K562 (cell line): Measurements from ENCODE around the gene ALOXE3. TPM values are rescaled to one million over a fixed set of nuclear protein-coding genes. Genes with fewer than 3 reads are reported as not detected.

Experiments used
- ATAC-seq: fragments of 200-7000 bp; cut with Tn5 transposase; 3 replicates; pipeline ENCODE4 v1.9.1; 2020; ENCODE audit warnings: moderate library complexity
- BruUV-seq: library from RNA; stranded (reverse); fragments of 400-500 nt; replicated peaks from 2 replicates; lab custom pipeline; 2021; lab: Mats Ljungman, UMichigan
- CTCF ChIA-PET: fragments of 300-600 bp; formaldehyde crosslinking; extraction: SDS; loops from one replicate; lab custom pipeline; 2021; ENCODE audit warnings: low intra/inter-chr PET ratio; lab: Yijun Ruan, JAX
- POLR2A ChIA-PET: fragments of 300-600, 350-650 bp; sonication (Branson Sonifier 250); formaldehyde crosslinking; extraction: SDS; loops from one replicate; lab custom pipeline; 2021; ENCODE audit warnings: antibody characterized with exemption, inconsistent platforms; lab: Yijun Ruan, JAX
- DNase-seq, 4 experiments: peaks; one replicate each; pipeline versions ENCODE4 v3.0.0 to v3.0.0-alpha.2; 2011 to 2018; ENCODE audit warnings: low spot score in 3 of 4, mixed read lengths in 3 of 4; ENCODE audit errors: extremely low read depth in 1 of 4
- FAIRE-seq: peaks from 2 replicates; lab custom pipeline; 2011; peaks lifted over from hg19 to GRCh38; lab: Jason Lieb, UNC
- H2AFZ ChIP-seq: 2 replicates; pipeline ENCODE4 v1.6.0; 2011; ENCODE audit warnings: low read depth, low read length, control low read depth, inconsistent platforms
- H3K27ac ChIP-seq: fragments of 200-600 bp; 3 replicates; pipeline ENCODE4 v1.8.0; 2011; ENCODE audit warnings: low read depth, mild to moderate bottlenecking, control low read depth, inconsistent platforms, low read length, moderate library complexity, mixed read lengths; ENCODE audit errors: extremely low read depth
- H3K27me3 ChIP-seq, 2 experiments: fragments of 300-600 bp in 1 of 2; 2 replicates in 1 of 2; 3 replicates in 1 of 2; pipeline versions ENCODE4 v1.6.0 to v1.8.0; 2011; ENCODE audit warnings: inconsistent platforms in 2 of 2, low read length in 2 of 2, mild to moderate bottlenecking in 1 of 2, mixed read lengths in 1 of 2, moderate library complexity in 1 of 2; ENCODE audit not compliant: control insufficient read depth in 2 of 2, insufficient read depth in 2 of 2
- H3K36me3 ChIP-seq: fragments of 300-600 bp; 3 replicates; pipeline ENCODE4 v1.8.0; 2011; ENCODE audit warnings: mild to moderate bottlenecking, low read length, inconsistent platforms; ENCODE audit not compliant: control insufficient read depth, insufficient read depth
- H3K4me1 ChIP-seq, 2 experiments: fragments of 200-600 bp in 1 of 2; replicated peaks in 1 of 2; 2 replicates in 1 of 2; 3 replicates in 1 of 2; pipeline versions ENCODE4 v1.5.1 to v1.8.0; 2011; ENCODE audit warnings: inconsistent platforms in 2 of 2, low read length in 2 of 2, mild to moderate bottlenecking in 1 of 2, mixed read lengths in 1 of 2, moderate library complexity in 1 of 2; ENCODE audit not compliant: control insufficient read depth in 2 of 2, insufficient read depth in 2 of 2
- H3K4me2 ChIP-seq: 2 replicates; pipeline ENCODE4 v1.6.1; 2011; ENCODE audit warnings: low read length, control low read depth, inconsistent platforms, mixed read lengths; ENCODE audit not compliant: insufficient read depth
- H3K4me3 ChIP-seq: fragments of 200-600 bp; sonication (generic), shearing (Covaris generic); 2 replicates; pipeline ENCODE4 v1.5.1; 2016; ENCODE audit warnings: control low read depth, inconsistent platforms
- H3K79me2 ChIP-seq: fragments of 200-600 bp; 3 replicates; pipeline ENCODE4 v1.8.0; 2011; ENCODE audit warnings: low read length, inconsistent platforms; ENCODE audit not compliant: control insufficient read depth, insufficient read depth
- H3K9ac ChIP-seq, 2 experiments: 2 replicates each; pipeline versions ENCODE4 v1.6.0 to v1.6.1; 2011; ENCODE audit warnings: low read depth in 2 of 2, low read length in 2 of 2, control low read depth in 1 of 2, inconsistent platforms in 1 of 2, mild to moderate bottlenecking in 1 of 2, mixed read lengths in 1 of 2; ENCODE audit not compliant: insufficient read depth in 1 of 2
- H3K9me1 ChIP-seq: one replicate; pipeline ENCODE4 v1.6.0; 2011; ENCODE audit warnings: inconsistent platforms, mild to moderate bottlenecking, low read length, moderate library complexity; ENCODE audit not compliant: control insufficient read depth, insufficient read depth
- H3K9me3 ChIP-seq: replicated peaks from 2 replicates; pipeline ENCODE4 v1.5.1; 2011; ENCODE audit warnings: low read depth, low read length, inconsistent platforms; ENCODE audit not compliant: control insufficient read depth, insufficient read depth
- H4K20me1 ChIP-seq: replicated peaks from 2 replicates; pipeline ENCODE4 v1.6.1; 2011; ENCODE audit warnings: low read length, inconsistent platforms, mixed read lengths; ENCODE audit not compliant: control insufficient read depth, insufficient read depth
- ETV1 ChIP-seq: fragments of 450-650 bp; conservative IDR thresholded peaks from 2 replicates; pipeline ENCODE4 v1.6.1; 2016; ENCODE audit warnings: missing genetic modification characterization, control low read depth, low read depth, missing compliant biosample characterization
- GATAD2B ChIP-seq: fragments of 450-650 bp; IDR thresholded peaks from 2 replicates; pipeline ENCODE4 v1.6.1; 2017; ENCODE audit warnings: mild to moderate bottlenecking, borderline replicate concordance
- HCFC1 ChIP-seq: IDR thresholded peaks from 2 replicates; pipeline ENCODE4 v1.6.1; 2012; ENCODE audit warnings: low read depth, low read length, improper control_type of control experiment
- NR2F6 ChIP-seq: fragments of 450-650 bp; formaldehyde crosslinking; IDR thresholded peaks from 2 replicates; pipeline ENCODE4 v1.4.0; 2020; ENCODE audit warnings: mild to moderate bottlenecking
- POLR2G ChIP-seq: fragments of 200-400 bp; formaldehyde crosslinking; IDR thresholded peaks from 2 replicates; pipeline ENCODE4 v1.6.1; 2017; ENCODE audit warnings: low read depth, mild to moderate bottlenecking, antibody characterized with exemption, low read length, moderate library complexity
- TEAD4 ChIP-seq, 2 experiments: sonication (generic) in 1 of 2; formaldehyde crosslinking in 1 of 2; IDR thresholded peaks; 2 replicates each; pipeline versions ENCODE4 v1.6.1 to v1.8.0; 2012 to 2022; ENCODE audit warnings: borderline replicate concordance in 1 of 2, inconsistent platforms in 1 of 2, low read length in 1 of 2, mild to moderate bottlenecking in 1 of 2, missing genetic modification reagents in 1 of 2
- ZNF140 ChIP-seq: fragments of 250-450 bp; sonication (Bioruptor Pico); IDR thresholded peaks from 2 replicates; pipeline ENCODE4 v1.8.0; 2021; ENCODE audit warnings: moderate library complexity, mild to moderate bottlenecking, inconsistent platforms
- ZNF444 ChIP-seq: fragments of 250-450 bp; sonication (Bioruptor Pico); IDR thresholded peaks from 2 replicates; pipeline ENCODE4 v1.4.0; 2020; ENCODE audit warnings: mild to moderate bottlenecking, moderate library complexity
- WGBS: fragments of 100-300 bp; shearing (Covaris generic); methylation state at CpG from one replicate; pipeline ENCODE4 v1.1.6; 2016; ENCODE audit warnings: low coverage, mixed read lengths; ENCODE audit not compliant: insufficient coverage; ENCODE audit errors: missing lambda C conversion rate; 5-methylcytosine and 5-hydroxymethylcytosine counted together
- in situ Hi-C: fragments of 300-500 bp; cut with MboI; formaldehyde crosslinking; loops from 4 replicates; pipeline ENCODE4 v1.15.0; 2018; ENCODE audit warnings: inconsistent platforms, mixed read lengths
- intact Hi-C: fragments of 100-400 bp; cut with micrococcal nuclease; formaldehyde crosslinking; loops from 2 replicates; pipeline ENCODE4 v1.14.2; 2022
- polyA plus RNA-seq, 8 experiments: library from polyadenylated mRNA; depleted of rRNA in 4 of 8; stranded (reverse) in 5 of 8; unstranded in 3 of 8; fragments of >200 nt; fragmentation: Nextera tagmentation in 2 of 8; fragmentation: Illumina TruSeq in 1 of 8; extraction: Ambion mirVana in 2 of 8; extraction: Trizol in 1 of 8; gene quantifications; 2 replicates each; pipeline versions ENCODE4 v1.2.1 to v1.2.3, GENCODE V29; 2011 to 2014; ENCODE audit warnings: inconsistent platforms in 1 of 8, missing spikeins in 1 of 8
- total RNA-seq, 7 experiments: library from RNA; depleted of rRNA in 6 of 7; stranded (reverse); fragments of >200 nt in 6 of 7; fragmentation: Illumina TruSeq in 2 of 7; extraction: Trizol in 2 of 7; gene quantifications; 2 replicates each; pipeline versions ENCODE4 v1.2.1 to v1.2.3, GENCODE V29; 2011 to 2021; ENCODE audit warnings: low replicate concordance in 1 of 7
- TF ChIP-seq, protein P1 (sequence below): fragments of 450-650 bp; IDR thresholded peaks from 2 replicates; pipeline ENCODE4 v1.7.1; 2018; ENCODE audit warnings: mild to moderate bottlenecking, low read depth; ENCODE audit not compliant: partially characterized antibody
- TF ChIP-seq, protein P2 (sequence below): fragments of 450-650 bp; formaldehyde crosslinking; IDR thresholded peaks from 2 replicates; pipeline ENCODE4 v1.4.0; 2020; ENCODE audit warnings: mild to moderate bottlenecking, moderate library complexity
- TF ChIP-seq, protein P3 (sequence below): sonication (generic); formaldehyde crosslinking; IDR thresholded peaks from 2 replicates; pipeline ENCODE4 v1.8.0; 2023; ENCODE audit warnings: mild to moderate bottlenecking, missing genetic modification reagents
- TF ChIP-seq, protein P4 (sequence below), 2 experiments: fragments of 450-650 bp; IDR thresholded peaks; 2 replicates each; pipeline ENCODE4 v1.6.1; 2018; ENCODE audit warnings: mild to moderate bottlenecking in 2 of 2, low read depth in 1 of 2; ENCODE audit not compliant: partially characterized antibody in 2 of 2

Gene ALOXE3
- total and polyA plus RNA-seq, 9 of the 15 experiments (the other 6 are each of a cell fraction or from before 2014, with no cell fraction given), result 0.04 TPM; not detected in 8

DNA sequence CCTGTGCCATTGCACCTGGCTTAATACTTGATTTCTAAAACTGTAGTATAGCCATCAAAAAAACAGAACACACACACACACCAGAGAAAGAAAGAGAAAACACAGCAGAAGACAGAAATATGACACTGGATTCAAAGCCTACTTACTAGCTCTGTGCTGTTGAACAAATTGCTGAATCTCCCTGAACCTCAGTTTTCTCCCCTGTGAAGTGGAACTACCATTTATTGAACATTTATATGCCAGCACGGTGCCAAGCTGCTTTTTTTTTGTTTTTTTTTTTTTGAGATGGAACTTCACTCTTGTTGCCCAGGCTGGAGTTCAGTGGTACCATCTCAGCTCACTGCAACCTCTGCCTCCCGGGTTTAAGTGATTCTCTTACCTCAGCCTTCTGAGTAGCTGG, 17.6 kb downstream of the ALOXE3 start:
- Histone ChIP-seq H3K4me3 (no peak overlapping the region), H3K36me3 (no peaks in the 10 kb centered on the region), H3K4me2 (no peak overlapping the region), H3K27ac (no peak overlapping the region), H3K27me3 (no peaks in the 10 kb centered on the region), H3K9me1 (no peaks in the 10 kb centered on the region), H4K20me1 (no peaks in the 10 kb centered on the region), H3K9ac (no peak overlapping the region), H3K79me2 (no peaks in the 10 kb centered on the region), H3K4me1 (peaks cover 0 to under 1% of the 10 kb centered on the region in 2 experiments; a peak in 2 of 5 replicates), H3K9me3 (no peaks in the 10 kb centered on the region), H2AFZ (no peak overlapping the region)
- DNase-seq (no peak), ATAC-seq (no peak), FAIRE-seq (no peak)
- ChIA-PET CTCF (no interaction called here), POLR2A (interaction anchor here (0.9 kb wide), 1 partner anchor 9 kb away, joined by 6 read pairs; no protein-coding TSS in a partner anchor)
- WGBS, result 35% methylated on average over 2 of the region's 2 CpGs
- in situ Hi-C loops, result no loop called here
- no TSS peak for BruUV-seq
- intact Hi-C loops, result no loop called here
- TF ChIP-seq ZNF444 (CRISPR knock-in tag), result no peak
- no peak for TF ChIP-seq GATAD2B
- TF ChIP-seq, protein P1, sequence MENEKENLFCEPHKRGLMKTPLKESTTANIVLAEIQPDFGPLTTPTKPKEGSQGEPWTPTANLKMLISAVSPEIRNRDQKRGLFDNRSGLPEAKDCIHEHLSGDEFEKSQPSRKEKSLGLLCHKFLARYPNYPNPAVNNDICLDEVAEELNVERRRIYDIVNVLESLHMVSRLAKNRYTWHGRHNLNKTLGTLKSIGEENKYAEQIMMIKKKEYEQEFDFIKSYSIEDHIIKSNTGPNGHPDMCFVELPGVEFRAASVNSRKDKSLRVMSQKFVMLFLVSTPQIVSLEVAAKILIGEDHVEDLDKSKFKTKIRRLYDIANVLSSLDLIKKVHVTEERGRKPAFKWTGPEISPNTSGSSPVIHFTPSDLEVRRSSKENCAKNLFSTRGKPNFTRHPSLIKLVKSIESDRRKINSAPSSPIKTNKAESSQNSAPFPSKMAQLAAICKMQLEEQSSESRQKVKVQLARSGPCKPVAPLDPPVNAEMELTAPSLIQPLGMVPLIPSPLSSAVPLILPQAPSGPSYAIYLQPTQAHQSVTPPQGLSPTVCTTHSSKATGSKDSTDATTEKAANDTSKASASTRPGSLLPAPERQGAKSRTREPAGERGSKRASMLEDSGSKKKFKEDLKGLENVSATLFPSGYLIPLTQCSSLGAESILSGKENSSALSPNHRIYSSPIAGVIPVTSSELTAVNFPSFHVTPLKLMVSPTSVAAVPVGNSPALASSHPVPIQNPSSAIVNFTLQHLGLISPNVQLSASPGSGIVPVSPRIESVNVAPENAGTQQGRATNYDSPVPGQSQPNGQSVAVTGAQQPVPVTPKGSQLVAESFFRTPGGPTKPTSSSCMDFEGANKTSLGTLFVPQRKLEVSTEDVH, result no peak
- TF ChIP-seq, protein P2, sequence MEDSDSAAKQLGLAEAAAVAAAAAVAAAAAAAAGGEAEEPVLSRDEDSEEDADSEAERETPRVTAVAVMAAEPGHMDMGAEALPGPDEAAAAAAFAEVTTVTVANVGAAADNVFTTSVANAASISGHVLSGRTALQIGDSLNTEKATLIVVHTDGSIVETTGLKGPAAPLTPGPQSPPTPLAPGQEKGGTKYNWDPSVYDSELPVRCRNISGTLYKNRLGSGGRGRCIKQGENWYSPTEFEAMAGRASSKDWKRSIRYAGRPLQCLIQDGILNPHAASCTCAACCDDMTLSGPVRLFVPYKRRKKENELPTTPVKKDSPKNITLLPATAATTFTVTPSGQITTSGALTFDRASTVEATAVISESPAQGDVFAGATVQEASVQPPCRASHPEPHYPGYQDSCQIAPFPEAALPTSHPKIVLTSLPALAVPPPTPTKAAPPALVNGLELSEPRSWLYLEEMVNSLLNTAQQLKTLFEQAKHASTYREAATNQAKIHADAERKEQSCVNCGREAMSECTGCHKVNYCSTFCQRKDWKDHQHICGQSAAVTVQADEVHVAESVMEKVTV, result no peak
- TF ChIP-seq, protein P3, sequence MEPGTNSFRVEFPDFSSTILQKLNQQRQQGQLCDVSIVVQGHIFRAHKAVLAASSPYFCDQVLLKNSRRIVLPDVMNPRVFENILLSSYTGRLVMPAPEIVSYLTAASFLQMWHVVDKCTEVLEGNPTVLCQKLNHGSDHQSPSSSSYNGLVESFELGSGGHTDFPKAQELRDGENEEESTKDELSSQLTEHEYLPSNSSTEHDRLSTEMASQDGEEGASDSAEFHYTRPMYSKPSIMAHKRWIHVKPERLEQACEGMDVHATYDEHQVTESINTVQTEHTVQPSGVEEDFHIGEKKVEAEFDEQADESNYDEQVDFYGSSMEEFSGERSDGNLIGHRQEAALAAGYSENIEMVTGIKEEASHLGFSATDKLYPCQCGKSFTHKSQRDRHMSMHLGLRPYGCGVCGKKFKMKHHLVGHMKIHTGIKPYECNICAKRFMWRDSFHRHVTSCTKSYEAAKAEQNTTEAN, result no peak
- no peak for TF ChIP-seq ETV1 (tag)
- no peak for TF ChIP-seq NR2F6 (CRISPR knock-in tag)
- TF ChIP-seq POLR2G, result no peak
- no peak for TF ChIP-seq HCFC1
- no peak for TF ChIP-seq ZNF140 (CRISPR knock-in tag)
- no peak for TF ChIP-seq TEAD4 (IDR thresholded peaks at IDR 0.05; ENCODE audit: low read length)
- no peak for TF ChIP-seq TEAD4 (CRISPR knock-in tag; IDR thresholded peaks at IDR 0.05; ENCODE audit: borderline replicate concordance)
- TF ChIP-seq, protein P4, sequence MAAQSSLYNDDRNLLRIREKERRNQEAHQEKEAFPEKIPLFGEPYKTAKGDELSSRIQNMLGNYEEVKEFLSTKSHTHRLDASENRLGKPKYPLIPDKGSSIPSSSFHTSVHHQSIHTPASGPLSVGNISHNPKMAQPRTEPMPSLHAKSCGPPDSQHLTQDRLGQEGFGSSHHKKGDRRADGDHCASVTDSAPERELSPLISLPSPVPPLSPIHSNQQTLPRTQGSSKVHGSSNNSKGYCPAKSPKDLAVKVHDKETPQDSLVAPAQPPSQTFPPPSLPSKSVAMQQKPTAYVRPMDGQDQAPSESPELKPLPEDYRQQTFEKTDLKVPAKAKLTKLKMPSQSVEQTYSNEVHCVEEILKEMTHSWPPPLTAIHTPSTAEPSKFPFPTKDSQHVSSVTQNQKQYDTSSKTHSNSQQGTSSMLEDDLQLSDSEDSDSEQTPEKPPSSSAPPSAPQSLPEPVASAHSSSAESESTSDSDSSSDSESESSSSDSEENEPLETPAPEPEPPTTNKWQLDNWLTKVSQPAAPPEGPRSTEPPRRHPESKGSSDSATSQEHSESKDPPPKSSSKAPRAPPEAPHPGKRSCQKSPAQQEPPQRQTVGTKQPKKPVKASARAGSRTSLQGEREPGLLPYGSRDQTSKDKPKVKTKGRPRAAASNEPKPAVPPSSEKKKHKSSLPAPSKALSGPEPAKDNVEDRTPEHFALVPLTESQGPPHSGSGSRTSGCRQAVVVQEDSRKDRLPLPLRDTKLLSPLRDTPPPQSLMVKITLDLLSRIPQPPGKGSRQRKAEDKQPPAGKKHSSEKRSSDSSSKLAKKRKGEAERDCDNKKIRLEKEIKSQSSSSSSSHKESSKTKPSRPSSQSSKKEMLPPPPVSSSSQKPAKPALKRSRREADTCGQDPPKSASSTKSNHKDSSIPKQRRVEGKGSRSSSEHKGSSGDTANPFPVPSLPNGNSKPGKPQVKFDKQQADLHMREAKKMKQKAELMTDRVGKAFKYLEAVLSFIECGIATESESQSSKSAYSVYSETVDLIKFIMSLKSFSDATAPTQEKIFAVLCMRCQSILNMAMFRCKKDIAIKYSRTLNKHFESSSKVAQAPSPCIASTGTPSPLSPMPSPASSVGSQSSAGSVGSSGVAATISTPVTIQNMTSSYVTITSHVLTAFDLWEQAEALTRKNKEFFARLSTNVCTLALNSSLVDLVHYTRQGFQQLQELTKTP (IDR thresholded peaks at IDR 0.05; ENCODE audit: low read depth in 1 of 2, partially characterized antibody in 2 of 2), result no peak
